Measurements from ENCODE around the gene CIP2A.
A peak's percentile ranks its signal among the peaks of the same experiment; 100 is the strongest.
"Not testable (repeated sequence)": the region's sequence is repeated elsewhere in the genome, so short reads cannot be mapped to it uniquely, and the experiment has no call there.

Gene CIP2A

GRCh38 chr3:108589081-108589997 lies at the start of gene CIP2A, which contains the start of gene DZIP3:
TSS of gene CIP2A (minus strand) at chr3:108589438. CDS start at chr3:108589375, 63 bp downstream.
TSS of gene DZIP3 (plus strand) at chr3:108589722. CDS start at chr3:108605407, 15,685 bp downstream.
- peak; percentile 56 to 70 for DNase-seq (ENCODE audit: low read depth in 2 of 2)

- DNase-seq (ENCODE audit: low read depth in 2 of 2), result no peak
These were observed 40.7 kb upstream of the CIP2A start for GRCh38 chr3:108629974-108630373.

DNA sequence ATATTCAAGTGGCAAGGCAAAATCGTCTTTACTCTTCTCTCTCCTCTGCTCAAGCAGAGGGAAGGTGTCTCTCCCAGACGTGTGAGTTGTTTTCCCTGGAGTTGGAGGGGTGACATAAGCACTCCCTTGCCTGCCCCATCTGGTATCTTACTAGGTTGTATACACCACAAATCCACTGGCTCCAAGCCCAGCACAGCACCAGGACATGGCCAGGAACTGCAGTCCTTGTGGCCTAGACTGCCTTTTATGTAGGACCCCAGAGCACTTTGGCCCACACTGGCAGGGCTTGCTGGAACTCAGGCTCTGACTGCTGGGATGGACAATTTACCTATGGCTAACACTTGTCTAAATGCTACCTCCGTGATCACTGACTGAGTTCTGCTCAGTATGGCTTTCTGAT lies 34.3 kb upstream of the CIP2A start:
- DNase-seq (ENCODE audit: low read depth in 2 of 2), result no peak

GRCh38 chr3:108620250-108620649 lies 31.0 kb upstream of the CIP2A start:
- DNase-seq (ENCODE audit: low read depth in 2 of 2), result no peak

GRCh38 chr3:108616090-108616489 lies 26.9 kb upstream of the CIP2A start:
- not testable (repeated sequence) for DNase-seq (ENCODE audit: low read depth in 2 of 2)

DNA sequence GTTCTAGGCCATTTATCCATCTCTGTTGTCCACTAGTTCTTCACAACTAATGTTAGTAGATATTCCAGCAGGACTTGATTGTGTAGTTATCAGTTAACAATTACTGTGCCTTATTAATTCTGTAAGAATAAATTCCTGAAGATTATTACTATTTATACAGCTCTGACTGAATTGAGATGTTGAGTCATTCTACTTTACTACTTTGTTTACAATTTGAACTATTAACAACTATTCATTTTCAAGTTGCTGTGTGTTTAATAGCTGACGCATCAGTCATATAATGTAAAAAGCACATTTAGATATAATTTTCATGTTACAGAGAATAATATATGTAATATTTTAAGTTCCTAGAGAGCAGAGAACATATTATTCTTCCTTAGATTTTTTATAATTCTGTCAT lies 21.4 kb upstream of the CIP2A start:
- DNase-seq (ENCODE audit: low read depth in 2 of 2), result no peak

- DNase-seq (ENCODE audit: low read depth in 2 of 2), result no peak
These were observed 19.5 kb upstream of the CIP2A start for GRCh38 chr3:108608750-108609149.

DNA sequence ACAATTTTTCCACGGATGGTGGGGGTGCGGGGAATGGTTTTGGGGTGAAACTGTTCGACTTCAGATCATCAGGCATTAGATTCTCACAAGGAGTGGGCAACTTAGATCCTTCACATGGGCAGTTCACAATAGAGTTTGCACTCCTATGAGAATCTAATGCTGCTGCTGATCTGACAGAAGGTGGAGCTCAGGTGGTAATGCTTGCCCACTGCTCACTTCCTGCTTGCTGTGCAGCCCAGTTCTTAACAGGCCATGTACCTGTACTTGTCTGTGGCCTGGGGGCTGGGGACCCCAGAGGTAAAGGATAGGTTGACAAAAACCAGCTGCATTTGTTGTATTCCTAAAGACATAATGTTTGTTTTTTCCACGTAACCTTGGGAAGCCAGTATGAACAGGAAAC lies 16.3 kb upstream of the CIP2A start:
- DNase-seq (ENCODE audit: low read depth in 2 of 2), result no peak

- DNase-seq (ENCODE audit: low read depth in 2 of 2), result no peak
These were observed 15.8 kb upstream of the CIP2A start for GRCh38 chr3:108605028-108605427.

- no peak for DNase-seq (ENCODE audit: low read depth in 2 of 2)
These were observed 14.5 kb upstream of the CIP2A start for GRCh38 chr3:108603691-108604090.

DNA sequence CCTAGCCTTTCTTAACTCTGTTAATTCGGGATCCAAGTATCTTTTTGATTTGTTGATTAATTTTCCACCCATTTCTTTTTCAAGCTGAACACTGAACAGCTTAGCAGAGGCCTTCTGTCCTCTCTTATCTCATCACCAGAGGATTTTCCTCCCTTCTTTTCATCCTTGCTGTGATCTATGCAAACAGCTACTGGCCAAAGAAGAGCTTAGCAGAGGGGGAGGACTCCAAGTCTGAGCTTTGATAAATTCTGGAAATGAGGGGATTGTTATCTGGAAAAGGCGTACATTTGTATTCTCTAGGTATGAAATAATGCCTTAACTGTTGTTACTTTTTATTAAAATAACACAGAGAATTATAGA lies 13.7 kb upstream of the CIP2A start:
- no peak for DNase-seq (ENCODE audit: low read depth in 2 of 2)

DNA sequence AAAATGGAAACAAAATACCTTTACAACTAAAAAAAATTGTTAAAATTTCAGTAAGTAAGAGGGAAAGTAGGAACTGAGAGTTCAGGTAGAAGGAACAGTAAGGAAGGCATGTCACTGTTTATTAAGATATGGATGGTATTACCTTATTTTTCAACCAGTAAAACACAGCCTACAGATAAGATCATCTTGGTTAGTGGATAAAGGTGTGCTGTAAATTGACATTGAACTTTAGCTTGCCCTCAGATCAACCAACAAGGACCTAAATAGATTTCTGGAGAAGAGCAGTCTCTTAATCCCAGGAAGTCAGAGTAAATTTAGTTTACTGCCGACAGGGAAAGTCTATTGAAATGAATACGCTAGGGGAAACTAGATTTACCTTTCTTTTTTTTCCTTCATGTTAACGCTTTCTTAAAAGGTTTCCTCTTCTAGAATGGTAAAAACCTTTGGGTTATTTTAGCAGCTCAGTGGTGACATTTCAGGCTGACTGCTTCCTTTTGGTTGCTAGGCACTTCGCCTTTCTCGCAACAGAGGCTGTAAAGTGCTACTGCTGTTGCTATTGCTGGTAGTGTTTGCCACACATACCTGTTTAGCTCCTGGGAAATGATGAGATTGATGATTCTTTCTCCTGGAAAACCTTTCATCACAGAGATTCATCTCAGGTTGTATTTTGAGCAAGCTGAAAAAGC lies 13.2 kb upstream of the CIP2A start:
- DNase-seq (ENCODE audit: low read depth in 2 of 2), result peak in 1 of 2 donors; percentile 12

- DNase-seq (ENCODE audit: low read depth in 2 of 2), result no peak
These were observed 10.6 kb upstream of the CIP2A start for GRCh38 chr3:108599677-108600409.

GRCh38 chr3:108598375-108598774 lies 9.1 kb upstream of the CIP2A start:
- no peak for DNase-seq (ENCODE audit: low read depth in 2 of 2)

DNA sequence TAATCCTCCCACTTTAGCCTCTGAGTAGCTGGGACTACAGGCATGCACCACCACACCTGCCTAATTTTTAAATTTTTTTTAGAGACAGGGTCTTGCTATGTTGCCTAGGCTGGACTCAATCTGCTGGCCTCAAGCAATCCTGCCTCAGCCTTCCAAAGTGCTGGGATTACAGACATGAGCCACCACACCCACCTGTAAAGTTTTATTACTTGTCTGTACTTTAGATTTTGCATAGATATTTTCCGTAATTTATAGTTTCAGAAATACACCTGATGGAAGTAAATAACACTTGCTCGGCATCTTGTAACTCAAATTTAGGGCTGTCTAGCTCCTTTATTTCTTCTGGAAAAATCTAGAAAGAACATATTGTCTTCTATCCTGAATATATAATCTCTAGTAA lies 6.1 kb upstream of the CIP2A start:
- DNase-seq (ENCODE audit: low read depth in 2 of 2), result no peak

DNA sequence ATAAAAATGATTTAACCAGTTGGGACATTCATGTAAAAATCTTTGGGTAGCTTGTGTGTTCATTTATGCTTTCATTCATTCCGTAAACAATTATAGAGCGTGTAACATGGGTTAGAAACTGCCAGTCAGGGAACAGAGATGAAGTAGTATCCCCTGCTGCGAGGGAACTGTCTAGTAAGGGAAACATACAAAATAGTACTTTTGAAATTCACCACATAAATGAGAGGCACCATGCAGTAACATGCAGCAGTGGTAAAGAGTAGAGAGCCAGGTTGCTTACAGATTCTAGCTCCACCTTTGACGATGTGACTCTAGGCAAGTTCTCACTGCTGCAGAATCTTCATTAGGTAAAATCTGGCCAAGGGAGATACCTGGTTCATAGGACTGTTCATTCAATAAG lies 1.2 kb upstream of the CIP2A start:
- DNase-seq (ENCODE audit: low read depth in 2 of 2), result no peak

DNA sequence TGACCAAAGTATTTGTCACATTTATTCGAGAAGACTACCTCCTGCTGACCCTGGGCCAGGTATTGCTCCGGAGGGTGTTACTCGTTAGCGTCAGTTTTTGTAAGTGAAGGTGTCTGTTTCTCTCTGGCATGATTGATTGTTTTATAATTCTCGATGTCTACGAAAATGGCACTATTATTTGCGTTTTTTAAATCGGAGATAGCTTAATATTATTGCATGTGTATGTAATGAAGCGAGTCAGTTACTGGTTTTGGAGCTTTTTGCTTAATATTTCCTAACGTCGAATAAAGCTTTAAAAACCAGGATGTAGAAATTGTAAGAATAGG lies 723 bp upstream of the CIP2A start:
- DNase-seq (ENCODE audit: low read depth in 2 of 2), result no peak

DNA sequence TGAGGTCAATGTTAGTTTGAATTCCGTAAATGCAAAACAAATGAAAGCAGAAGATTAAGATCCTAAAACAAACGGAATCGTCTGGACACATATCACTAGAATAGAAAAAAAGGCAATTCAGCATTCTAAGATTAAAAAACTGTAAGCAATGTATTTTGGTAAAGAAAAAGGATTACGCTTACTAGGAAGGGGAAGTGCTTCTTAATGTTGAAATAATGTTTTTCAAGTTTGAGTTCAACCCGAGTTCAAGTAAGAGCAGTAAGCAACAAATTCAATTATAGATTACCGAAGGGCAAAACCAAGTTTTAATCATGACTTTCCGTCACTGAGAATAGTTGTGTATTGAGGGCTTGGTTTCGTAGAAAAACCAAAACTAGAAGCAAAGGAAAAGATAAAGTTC lies 637 bp downstream of the CIP2A start:
- DNase-seq (ENCODE audit: low read depth in 2 of 2), result no peak

DNA sequence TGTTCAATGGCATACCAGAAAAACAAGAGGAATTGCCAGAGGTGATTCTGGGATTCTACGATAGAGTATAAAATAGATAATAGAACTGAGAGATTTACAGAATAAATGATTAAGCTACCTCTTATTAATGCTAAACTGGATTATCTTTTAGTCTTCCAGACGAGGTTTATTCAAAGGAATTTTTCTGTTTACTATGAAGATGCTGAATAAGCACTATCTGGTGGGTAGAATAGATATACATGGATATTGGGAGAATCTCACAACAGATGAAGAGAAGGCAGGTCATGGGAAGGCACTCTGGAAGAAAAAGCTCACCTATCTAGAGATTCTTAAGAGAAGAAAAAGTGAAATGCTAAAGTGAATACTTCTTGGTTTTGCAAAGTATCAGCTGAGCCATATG lies 11.2 kb downstream of the CIP2A start:
- DNase-seq (ENCODE audit: low read depth in 2 of 2), result no peak

DNA sequence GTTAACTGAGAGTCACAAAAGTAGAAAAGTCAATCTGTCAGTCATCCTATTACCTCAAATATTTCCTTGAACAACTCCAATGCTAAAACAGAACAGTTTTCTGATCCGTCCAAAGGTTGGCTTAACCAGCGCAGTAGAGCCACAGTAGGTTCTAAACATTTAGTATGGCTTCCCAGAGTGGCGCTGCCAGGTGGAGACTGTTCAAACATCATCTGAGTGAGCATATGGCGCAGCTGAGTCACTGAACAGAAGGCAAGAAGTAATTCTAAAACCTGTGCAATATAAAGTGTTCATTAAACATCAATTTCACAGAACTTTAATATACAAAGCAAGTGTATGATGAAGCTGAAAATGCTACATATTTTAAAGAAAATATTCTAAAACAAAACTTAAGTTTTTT lies 19.9 kb downstream of the CIP2A start:
- no peak for DNase-seq (ENCODE audit: low read depth in 2 of 2)

DNA sequence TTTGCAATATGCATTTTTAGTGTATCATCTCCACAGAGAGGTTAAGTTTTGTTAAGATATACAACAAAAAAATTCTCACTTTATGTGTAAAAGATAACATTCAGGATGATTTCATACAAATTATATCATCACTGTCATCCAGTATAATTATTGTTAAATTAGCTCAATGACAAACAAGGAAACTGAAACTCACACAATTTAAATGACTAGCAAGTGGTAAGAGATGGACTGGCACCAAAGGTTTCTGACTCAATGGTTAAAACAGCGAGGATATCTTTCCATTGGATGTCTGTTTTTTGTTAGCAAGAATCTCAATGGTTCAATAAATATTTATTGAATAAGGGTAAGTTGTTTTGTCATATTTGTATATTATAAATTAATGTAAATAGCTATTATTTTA lies 22.6 kb downstream of the CIP2A start:
- DNase-seq (ENCODE audit: low read depth in 2 of 2), result no peak

DNA sequence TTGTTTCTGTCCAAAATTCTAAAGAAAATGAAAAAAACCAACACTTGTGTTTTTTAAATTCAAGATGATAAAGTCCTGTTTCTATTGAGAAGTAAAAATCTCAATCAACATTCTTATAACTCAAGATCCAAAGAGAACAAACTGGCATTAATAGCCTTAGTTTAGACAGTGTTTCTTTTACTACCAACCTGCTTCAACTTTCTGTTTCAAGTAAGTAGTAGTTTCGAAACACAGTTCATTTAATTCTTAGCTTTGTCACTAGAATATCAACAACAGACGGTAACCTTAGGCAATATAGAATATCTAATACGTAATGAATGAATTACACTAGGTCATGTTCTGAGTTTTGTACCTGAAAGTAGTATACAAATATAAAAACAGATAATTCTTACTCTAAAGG lies 23.7 kb downstream of the CIP2A start:
- DNase-seq (ENCODE audit: low read depth in 2 of 2), result no peak

DNA sequence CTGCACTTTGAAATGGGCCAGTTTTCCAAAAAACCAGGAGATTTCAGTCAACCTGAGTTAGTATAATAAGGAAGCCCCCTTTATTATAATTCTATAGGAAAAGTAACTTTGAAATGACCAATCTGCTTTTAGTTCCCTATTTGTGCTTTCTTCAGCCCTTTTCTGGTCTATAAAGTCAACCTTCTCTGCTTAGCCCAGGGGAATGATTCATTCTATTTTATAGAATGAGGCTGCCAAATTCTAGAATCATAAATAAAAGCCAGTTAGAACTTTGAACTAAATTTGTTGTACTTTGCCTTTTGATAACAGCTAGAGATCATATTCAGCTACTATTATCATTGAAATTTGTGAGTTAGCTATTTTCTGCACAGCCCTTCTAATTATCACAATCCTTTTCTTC lies 24.7 kb downstream of the CIP2A start:
- no peak for DNase-seq (ENCODE audit: low read depth in 2 of 2)

Data from stimulated activated CD4-positive, alpha-beta T cell treated with anti-CD3 and anti-CD28 coated beads, Interleukin-1b, Interleukin-23, amount 100 ng/mL, for 4 hours (primary cell).